ENCODE data around the gene PRR33.

DNA sequence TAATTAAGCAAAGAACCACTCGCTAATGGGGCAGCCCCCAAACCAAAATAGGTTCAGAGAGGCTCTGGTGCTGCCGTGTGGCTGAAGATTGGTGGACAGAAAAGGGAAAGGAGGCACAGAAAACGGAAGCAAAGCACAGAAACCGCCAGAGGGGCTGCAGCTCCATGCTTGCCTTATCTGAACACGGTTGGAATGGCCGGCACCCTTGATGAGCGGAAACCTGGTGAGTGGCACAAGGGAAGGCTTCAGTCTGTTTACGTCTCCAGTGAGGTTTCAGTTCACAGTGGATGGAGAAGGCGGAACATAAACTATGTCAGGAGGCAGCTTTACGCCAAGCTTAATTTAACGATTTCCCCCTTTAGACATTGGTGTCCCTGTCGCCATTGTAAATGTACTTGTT is 5.2 kb upstream of the PRR33 start:
- TF ChIP-seq BHLHE40 (IDR thresholded peaks at IDR 0.05; ENCODE audit: low read depth, low read length): no peak
- TF ChIP-seq CHD4 (IDR thresholded peaks at IDR 0.05; ENCODE audit: borderline replicate concordance): no peak
- no peak for TF ChIP-seq POLR2A (IDR thresholded peaks at IDR 0.05; ENCODE audit: low read length)
- TF ChIP-seq, protein P1, sequence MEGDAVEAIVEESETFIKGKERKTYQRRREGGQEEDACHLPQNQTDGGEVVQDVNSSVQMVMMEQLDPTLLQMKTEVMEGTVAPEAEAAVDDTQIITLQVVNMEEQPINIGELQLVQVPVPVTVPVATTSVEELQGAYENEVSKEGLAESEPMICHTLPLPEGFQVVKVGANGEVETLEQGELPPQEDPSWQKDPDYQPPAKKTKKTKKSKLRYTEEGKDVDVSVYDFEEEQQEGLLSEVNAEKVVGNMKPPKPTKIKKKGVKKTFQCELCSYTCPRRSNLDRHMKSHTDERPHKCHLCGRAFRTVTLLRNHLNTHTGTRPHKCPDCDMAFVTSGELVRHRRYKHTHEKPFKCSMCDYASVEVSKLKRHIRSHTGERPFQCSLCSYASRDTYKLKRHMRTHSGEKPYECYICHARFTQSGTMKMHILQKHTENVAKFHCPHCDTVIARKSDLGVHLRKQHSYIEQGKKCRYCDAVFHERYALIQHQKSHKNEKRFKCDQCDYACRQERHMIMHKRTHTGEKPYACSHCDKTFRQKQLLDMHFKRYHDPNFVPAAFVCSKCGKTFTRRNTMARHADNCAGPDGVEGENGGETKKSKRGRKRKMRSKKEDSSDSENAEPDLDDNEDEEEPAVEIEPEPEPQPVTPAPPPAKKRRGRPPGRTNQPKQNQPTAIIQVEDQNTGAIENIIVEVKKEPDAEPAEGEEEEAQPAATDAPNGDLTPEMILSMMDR (IDR thresholded peaks at IDR 0.05): no peak
- TF ChIP-seq MAFK (IDR thresholded peaks at IDR 0.05; ENCODE audit: partially characterized antibody): no peak
- TF ChIP-seq, protein P2, sequence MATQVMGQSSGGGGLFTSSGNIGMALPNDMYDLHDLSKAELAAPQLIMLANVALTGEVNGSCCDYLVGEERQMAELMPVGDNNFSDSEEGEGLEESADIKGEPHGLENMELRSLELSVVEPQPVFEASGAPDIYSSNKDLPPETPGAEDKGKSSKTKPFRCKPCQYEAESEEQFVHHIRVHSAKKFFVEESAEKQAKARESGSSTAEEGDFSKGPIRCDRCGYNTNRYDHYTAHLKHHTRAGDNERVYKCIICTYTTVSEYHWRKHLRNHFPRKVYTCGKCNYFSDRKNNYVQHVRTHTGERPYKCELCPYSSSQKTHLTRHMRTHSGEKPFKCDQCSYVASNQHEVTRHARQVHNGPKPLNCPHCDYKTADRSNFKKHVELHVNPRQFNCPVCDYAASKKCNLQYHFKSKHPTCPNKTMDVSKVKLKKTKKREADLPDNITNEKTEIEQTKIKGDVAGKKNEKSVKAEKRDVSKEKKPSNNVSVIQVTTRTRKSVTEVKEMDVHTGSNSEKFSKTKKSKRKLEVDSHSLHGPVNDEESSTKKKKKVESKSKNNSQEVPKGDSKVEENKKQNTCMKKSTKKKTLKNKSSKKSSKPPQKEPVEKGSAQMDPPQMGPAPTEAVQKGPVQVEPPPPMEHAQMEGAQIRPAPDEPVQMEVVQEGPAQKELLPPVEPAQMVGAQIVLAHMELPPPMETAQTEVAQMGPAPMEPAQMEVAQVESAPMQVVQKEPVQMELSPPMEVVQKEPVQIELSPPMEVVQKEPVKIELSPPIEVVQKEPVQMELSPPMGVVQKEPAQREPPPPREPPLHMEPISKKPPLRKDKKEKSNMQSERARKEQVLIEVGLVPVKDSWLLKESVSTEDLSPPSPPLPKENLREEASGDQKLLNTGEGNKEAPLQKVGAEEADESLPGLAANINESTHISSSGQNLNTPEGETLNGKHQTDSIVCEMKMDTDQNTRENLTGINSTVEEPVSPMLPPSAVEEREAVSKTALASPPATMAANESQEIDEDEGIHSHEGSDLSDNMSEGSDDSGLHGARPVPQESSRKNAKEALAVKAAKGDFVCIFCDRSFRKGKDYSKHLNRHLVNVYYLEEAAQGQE (IDR thresholded peaks at IDR 0.05): no peak
- TF ChIP-seq CHD2 (IDR thresholded peaks at IDR 0.05; ENCODE audit: low read length, partially characterized antibody): no peak
- no peak for TF ChIP-seq SMC3 (IDR thresholded peaks at IDR 0.05)
- TF ChIP-seq, protein P3, sequence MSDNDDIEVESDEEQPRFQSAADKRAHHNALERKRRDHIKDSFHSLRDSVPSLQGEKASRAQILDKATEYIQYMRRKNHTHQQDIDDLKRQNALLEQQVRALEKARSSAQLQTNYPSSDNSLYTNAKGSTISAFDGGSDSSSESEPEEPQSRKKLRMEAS (IDR thresholded peaks at IDR 0.05): no peak
- TF ChIP-seq ESRRA (IDR thresholded peaks at IDR 0.05; ENCODE audit: borderline replicate concordance, low read length): no peak
- no peak for TF ChIP-seq HEYL (CRISPR knock-in tag; IDR thresholded peaks at IDR 0.05)
- TF ChIP-seq JUNB (IDR thresholded peaks at IDR 0.05): no peak
- TF ChIP-seq ZSCAN20 (CRISPR knock-in tag; IDR thresholded peaks at IDR 0.05): no peak
- TF ChIP-seq NFE2L2 (conservative IDR thresholded peaks at IDR 0.05; ENCODE audit: low read length): no peak

All from A549 (cell line).